Activated CD8-positive, alpha-beta memory T cell treated with anti-CD3 and anti-CD28 coated beads, Interleukin-2, amount 50 U/mL, for 48 hours (primary cell): ENCODE measurements around the gene NUDT8.
"Not testable (repeated sequence)": the region's sequence is repeated elsewhere in the genome, so short reads cannot be mapped to it uniquely, and the experiment has no call there.

Experiments used
- DNase-seq: peaks from one replicate; pipeline ENCODE4 v3.0.0-alpha.2; 2020

Gene NUDT8

GRCh38 chr11:67627441-67627811 is 2.3 kb downstream of the NUDT8 start:
- DNase-seq = no peak

- DNase-seq = no peak
These were observed 2.8 kb downstream of the NUDT8 start for GRCh38 chr11:67626970-67627369.

DNA sequence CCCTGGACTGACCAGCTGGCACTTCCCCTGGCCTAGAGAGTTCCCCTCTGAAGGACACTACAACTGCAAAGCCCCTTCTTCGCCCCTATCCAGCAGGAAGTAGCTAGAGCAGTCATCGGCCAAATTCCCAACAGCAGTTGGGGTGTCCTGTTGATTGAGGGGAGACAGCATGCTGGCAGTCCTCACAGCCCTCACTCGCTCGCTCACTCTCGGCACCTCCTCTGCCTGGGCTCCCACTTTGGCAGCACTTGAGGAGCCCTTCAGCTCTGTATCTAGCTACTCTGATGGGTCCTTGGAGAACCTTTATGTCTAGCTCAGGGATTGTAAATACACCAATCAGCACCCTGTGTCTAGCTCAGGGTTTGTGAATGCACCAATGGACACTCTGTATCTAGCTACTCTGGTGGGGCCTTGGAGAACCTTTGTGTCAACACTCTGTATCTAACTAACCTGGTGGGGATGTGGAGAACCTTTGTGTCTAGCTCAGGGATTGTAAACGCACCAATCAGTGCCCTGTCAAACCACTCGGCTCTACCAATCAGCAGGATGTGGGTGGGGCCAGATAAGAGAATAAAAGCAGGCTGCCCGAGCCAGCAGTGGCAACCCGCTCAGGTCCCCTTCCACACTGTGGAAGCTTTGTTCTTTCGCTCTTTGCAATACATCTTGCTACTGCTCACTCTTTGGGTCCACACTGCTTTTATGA is 3.5 kb downstream of the NUDT8 start:
- DNase-seq = not testable (repeated sequence)

DNA sequence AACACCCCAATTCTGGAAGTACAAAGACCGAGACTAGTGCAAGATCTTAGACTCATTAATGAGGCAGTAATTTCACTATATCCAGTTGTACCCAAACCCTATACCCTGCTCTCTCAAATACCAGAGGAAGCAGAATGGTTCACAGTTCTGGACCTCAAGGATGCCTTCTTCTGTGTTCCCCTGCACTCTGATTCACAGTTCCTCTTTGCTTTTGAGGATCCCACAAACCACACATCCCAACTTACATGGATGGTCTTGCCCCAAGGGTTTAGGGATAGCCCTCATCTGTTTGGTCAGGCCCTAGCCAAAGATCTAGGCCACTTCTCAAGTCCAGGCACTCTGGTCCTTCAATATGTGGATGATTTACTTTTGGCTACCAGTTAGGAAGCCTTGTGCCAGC is 5.9 kb downstream of the NUDT8 start:
- not testable (repeated sequence) for DNase-seq

GRCh38 chr11:67622905-67623304 is 6.8 kb downstream of the NUDT8 start:
- not testable (repeated sequence) for DNase-seq

DNA sequence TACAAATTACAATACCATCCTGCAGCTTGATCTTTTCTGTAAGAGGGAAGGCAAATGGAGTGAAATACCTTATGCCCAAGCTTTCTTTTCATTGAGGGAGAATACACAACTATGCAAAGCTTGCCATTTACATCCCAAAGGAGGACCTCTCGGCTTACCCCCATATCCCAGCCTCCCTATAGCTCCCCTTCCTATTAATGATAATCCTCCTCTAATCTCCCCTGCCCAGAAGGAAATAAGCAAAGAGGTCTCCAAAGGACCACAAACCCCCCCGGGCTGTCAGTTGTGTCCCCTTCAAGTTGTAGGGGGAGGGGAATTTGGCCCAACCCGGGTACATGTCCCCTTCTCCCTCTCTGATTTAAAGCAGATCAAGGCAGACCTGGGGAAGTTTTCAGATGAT is 7.8 kb downstream of the NUDT8 start:
- DNase-seq = not testable (repeated sequence)

- not testable (repeated sequence) for DNase-seq
These were observed 9.1 kb downstream of the NUDT8 start for GRCh38 chr11:67620621-67621020.

DNA sequence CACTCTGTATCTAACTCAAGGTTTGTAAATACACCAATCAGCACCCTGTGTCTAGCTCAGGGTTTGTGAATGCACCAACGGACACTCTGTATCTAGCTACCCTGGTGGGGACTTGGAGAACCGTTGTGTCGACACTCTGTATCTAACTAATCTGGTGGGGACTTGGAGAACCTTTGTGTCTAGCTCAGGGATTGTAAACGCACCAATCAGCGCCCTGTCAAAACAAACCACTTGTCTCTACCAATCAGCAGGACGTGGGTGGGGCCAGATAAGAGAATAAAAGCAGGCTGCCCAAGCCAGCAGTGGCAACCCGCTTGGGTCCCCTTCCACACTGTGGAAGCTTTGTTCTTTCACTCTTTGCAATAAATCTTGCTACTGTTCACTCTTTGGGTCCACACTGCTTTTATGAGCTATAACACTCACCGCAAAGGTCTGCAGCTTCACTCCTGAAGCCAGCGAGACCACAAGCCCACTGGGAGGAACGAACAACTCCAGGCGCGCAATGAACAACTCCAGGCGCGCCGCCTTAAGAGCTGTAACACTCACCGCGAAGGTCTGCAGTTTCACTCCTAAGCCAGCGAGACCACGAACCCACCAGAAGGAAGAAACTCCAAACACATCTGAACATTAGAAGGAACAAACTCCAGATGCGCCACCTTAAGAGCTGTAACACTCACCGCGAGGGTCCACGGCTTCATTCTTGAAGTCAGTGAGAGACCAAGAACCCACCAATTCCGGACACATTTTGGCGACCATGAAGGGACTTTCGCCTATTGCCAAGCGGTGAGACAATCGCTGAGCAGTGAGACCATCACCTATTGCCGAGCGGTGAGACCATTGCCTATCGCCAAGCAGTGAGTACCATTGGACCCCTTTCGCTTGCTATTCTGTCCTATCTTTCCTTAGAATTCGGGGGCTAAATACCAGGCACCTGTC is 9.8 kb downstream of the NUDT8 start:
- not testable (repeated sequence) for DNase-seq

DNA sequence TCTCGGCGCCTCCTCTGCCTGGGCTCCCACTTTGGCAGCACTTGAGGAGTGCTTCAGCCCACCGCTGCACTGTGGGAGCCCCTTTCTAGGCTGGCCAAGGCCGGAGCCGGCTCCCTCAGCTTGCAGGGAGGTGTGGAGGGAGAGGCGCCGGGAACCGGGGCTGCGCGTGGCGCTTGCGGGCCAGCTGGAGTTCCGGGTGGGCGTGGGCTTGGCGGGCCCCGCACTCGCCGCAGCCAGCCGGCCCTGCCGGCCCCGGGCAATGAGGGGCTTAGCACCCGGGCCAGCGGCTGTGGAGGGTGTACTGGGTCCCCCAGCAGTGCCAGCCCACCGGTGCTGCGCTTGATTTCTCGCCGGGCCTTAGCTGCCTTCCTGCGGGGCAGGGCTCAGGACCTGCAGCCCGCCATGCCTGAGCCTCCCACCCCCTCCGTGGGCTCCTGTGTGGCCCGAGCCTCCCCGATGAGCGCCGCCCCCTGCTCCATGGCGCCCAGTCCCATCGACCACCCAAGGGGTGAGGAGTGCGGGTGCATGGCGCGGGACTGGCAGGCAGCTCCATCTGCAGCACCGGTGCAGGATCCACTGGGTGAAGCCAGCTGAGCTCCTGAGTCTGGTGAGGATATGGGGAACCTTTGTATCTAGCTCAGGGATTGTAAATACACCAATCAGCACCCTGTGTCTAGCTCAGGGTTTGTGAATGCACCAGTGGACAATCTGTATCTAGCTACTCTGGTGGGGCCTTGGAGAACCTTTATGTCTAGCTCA is 10.7 kb downstream of the NUDT8 start:
- DNase-seq = not testable (repeated sequence)

- no peak for DNase-seq
These were observed 12.3 kb downstream of the NUDT8 start for GRCh38 chr11:67617243-67617953.

DNA sequence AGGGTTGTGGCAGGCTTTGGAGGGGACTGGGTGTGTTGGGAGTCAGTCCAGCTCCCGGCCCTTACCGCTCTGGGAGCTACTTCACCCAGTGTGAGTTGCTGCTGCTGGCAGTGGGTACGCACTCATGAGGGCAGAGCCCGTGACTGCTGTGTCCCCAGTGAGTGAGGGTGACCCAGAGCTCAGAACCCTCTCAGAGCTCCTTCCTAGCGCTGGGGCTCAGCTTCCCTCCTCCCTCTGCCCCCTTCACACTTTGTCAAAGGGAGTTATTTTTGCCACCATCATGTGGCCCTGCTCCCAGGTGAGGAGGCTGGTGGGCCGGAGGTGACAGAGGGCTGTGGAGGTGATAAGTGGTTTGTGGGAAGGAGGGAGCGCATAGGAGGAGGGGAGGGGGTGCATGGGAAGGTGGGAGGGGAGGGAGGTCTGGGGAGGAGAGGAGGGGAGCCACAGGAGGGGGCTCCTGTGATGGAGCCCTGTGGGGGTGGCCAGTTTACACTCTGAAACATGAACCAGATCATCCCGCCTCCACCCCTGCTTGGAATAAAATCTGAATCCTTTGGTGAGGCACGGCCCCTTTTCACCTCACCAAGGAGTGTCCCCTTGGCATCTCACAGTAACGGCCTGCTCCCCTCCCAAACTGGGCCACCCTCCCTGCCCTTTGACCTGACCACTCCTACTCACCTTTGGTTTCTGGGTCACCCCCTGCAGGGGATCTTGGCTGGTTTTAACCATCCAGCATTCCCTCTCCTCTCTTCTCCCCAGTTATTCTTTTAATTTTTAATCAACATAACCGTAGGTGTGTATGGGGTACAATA is 13.1 kb downstream of the NUDT8 start:
- no peak for DNase-seq

DNA sequence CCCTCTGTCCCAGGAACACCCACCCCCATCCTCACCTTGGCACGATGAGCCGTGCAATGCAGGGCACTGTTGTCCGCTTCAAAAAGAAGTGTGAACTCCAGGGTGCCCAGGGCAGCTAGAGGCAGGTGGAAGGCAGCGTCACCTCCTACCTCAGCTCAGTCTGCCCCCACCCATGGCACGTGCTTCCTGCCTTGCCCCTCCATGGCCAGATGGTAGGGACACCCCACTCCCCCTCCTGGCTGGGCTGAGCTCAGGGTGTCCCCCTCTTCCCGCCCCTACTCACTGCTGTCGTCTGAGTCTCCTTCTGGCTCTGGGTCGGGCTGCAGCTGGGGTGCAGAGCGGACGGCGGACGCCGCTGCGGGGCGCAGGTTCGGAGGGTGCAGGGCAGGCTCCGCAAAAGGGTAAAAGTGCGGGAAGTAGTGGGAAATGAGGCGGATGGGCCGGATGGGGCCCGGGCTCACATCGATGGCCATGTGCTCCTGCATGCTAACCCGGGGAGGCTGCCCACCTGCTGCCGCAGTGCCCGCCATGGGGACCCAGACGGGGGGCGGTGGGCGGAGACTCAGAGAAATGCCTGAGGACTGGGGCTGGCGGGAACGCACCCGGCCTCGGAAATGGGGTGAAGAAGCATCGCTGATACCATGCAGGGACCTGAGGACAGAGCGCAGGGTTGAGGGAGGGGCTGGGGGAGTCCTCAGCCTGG is 13.9 kb downstream of the NUDT8 start:
- no peak for DNase-seq

GRCh38 chr11:67614730-67615714 is 14.7 kb downstream of the NUDT8 start:
- DNase-seq = peak; percentile 86

- DNase-seq = peak; percentile 88
These were observed 15.6 kb downstream of the NUDT8 start for GRCh38 chr11:67613960-67614715.

- no peak for DNase-seq
These were observed 16.3 kb downstream of the NUDT8 start for GRCh38 chr11:67613313-67613959.

GRCh38 chr11:67612751-67613150 is 17.0 kb downstream of the NUDT8 start:
- DNase-seq = no peak

DNA sequence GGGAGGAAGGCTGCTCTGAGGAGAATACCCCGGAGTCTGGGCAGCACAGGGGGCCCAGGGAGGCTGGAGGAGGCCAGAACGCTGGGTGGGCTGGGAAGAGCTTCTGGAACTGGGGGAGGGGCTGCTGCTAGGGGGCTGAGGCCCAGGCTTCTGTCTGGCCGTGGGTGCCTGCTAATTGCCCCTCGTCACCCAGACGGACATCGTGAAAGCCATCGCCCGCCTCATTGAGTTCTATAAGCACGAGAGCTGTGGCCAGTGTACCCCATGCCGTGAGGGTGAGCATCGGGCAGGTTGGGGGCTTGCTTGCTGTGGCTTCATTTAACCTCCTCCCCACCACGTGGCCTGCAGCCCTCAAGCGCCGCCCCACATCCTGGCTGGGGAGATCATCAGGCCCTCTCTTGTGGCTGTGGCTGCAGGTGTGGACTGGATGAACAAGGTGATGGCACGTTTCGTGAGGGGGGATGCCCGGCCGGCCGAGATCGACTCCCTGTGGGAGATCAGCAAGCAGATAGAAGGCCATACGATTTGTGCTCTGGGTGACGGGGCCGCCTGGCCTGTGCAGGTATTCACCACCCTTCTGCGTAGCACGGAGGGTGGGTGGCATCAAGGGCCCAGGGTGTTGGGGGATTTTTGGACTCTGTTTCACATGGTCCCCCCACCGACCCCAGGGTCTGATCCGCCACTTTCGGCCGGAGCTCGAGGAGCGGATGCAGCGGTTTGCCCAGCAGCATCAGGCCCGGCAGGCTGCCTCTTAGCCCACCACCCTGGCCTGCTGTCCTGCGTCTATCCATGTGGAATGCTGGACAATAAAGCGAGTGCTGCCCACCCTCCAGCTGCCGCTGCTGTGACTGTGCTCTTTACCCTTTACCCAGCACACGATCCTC is 17.8 kb downstream of the NUDT8 start:
- DNase-seq = no peak
